ENCODE measurements around the gene SPAG4.

Gene SPAG4, protein sequence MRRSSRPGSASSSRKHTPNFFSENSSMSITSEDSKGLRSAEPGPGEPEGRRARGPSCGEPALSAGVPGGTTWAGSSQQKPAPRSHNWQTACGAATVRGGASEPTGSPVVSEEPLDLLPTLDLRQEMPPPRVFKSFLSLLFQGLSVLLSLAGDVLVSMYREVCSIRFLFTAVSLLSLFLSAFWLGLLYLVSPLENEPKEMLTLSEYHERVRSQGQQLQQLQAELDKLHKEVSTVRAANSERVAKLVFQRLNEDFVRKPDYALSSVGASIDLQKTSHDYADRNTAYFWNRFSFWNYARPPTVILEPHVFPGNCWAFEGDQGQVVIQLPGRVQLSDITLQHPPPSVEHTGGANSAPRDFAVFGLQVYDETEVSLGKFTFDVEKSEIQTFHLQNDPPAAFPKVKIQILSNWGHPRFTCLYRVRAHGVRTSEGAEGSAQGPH

GRCh38 chr20:35615667-35616464 is at the start of gene SPAG4:
Gene SPAG4, plus strand, starts transcription at chr20:35615829. Its CDS starts 175 bp downstream, at chr20:35616004.
- H3K27me3 ChIP-seq (replicated peaks; ENCODE audit: insufficient read depth, low read length), result peaks cover 6% of the 10 kb centered on the region; the same call in 1 of the 2 replicates
- DNase-seq, result peak; percentile 100
- H4K20me1 ChIP-seq (ENCODE audit: insufficient read depth, low read length), result no peaks in the 10 kb centered on the region
- TF ChIP-seq EZH2phosphoT487 (IDR thresholded peaks at IDR 0.05; ENCODE audit: low read length), result no peak
- TF ChIP-seq, protein P1, sequence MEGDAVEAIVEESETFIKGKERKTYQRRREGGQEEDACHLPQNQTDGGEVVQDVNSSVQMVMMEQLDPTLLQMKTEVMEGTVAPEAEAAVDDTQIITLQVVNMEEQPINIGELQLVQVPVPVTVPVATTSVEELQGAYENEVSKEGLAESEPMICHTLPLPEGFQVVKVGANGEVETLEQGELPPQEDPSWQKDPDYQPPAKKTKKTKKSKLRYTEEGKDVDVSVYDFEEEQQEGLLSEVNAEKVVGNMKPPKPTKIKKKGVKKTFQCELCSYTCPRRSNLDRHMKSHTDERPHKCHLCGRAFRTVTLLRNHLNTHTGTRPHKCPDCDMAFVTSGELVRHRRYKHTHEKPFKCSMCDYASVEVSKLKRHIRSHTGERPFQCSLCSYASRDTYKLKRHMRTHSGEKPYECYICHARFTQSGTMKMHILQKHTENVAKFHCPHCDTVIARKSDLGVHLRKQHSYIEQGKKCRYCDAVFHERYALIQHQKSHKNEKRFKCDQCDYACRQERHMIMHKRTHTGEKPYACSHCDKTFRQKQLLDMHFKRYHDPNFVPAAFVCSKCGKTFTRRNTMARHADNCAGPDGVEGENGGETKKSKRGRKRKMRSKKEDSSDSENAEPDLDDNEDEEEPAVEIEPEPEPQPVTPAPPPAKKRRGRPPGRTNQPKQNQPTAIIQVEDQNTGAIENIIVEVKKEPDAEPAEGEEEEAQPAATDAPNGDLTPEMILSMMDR (IDR thresholded peaks at IDR 0.05; ENCODE audit: low read length), result no peak
- TF ChIP-seq EZH2 (optimal IDR thresholded peaks at IDR 0.05; ENCODE audit: low read depth, low read length), result no peak
- peak within 1 kb of the TSS; percentile 89 for H3K9ac ChIP-seq (ENCODE audit: low read length)
- H3K36me3 ChIP-seq (replicated peaks; ENCODE audit: insufficient read depth, low read length), result no peaks in the 10 kb centered on the region
- H3K27ac ChIP-seq (ENCODE audit: low read length), result peak within 1 kb of the TSS; percentile 97
- H3K9me2 ChIP-seq (replicated peaks; ENCODE audit: insufficient read depth, low read length), result no peaks in the 10 kb centered on the region
- peak within 1 kb of the TSS; percentile 88 for H2AFZ ChIP-seq (ENCODE audit: low read length)
- H3F3A ChIP-seq (ENCODE audit: insufficient read depth, low read length), result peaks cover 34% of the 10 kb centered on the region
- peak within 1 kb of the TSS; percentile 67 for H3K4me3 ChIP-seq (ENCODE audit: low read length)
- H3K79me2 ChIP-seq (ENCODE audit: low read length), result no peaks in the 10 kb centered on the region
- H3K9me3 ChIP-seq (replicated peaks; ENCODE audit: insufficient read depth, low read length), result no peaks in the 10 kb centered on the region
- H3K4me2 ChIP-seq (ENCODE audit: low read depth, low read length), result peak within 1 kb of the TSS; percentile 96
- peaks cover 24% of the 10 kb centered on the region for H3K4me1 ChIP-seq (ENCODE audit: low read length)

- Histone ChIP-seq H3K27me3 (replicated peaks; ENCODE audit: insufficient read depth, low read length) (no peaks in the 10 kb centered on the region), H3K79me2 (ENCODE audit: low read length) (no peaks in the 10 kb centered on the region), H3K9ac (ENCODE audit: low read length) (no peak overlapping the region), H3K4me2 (ENCODE audit: low read depth, low read length) (no peak overlapping the region), H3K4me1 (ENCODE audit: low read length) (no peaks in the 10 kb centered on the region), H3F3A (ENCODE audit: insufficient read depth, low read length) (no peaks in the 10 kb centered on the region), H4K20me1 (ENCODE audit: insufficient read depth, low read length) (no peaks in the 10 kb centered on the region), H3K36me3 (replicated peaks; ENCODE audit: insufficient read depth, low read length) (no peaks in the 10 kb centered on the region), H3K27ac (ENCODE audit: low read length) (no peak overlapping the region), H3K9me3 (replicated peaks; ENCODE audit: insufficient read depth, low read length) (no peaks in the 10 kb centered on the region), H3K9me2 (replicated peaks; ENCODE audit: insufficient read depth, low read length) (no peaks in the 10 kb centered on the region), H3K4me3 (ENCODE audit: low read length) (no peak overlapping the region), H2AFZ (ENCODE audit: low read length) (no peak overlapping the region)
- peak; percentile 42 for DNase-seq
- TF ChIP-seq, protein P1 (IDR thresholded peaks at IDR 0.05; ENCODE audit: low read length), result peak; percentile 33
- TF ChIP-seq EZH2 (optimal IDR thresholded peaks at IDR 0.05; ENCODE audit: low read depth, low read length), result no peak
- TF ChIP-seq EZH2phosphoT487 (IDR thresholded peaks at IDR 0.05; ENCODE audit: low read length), result no peak
Measured at GRCh38 chr20:35568645-35569044, 47.0 kb upstream of the SPAG4 start.

GRCh38 chr20:35571555-35571954 is 44.1 kb upstream of the SPAG4 start:
- no peak overlapping the region for H2AFZ ChIP-seq (ENCODE audit: low read length)
- no peaks in the 10 kb centered on the region for H3K36me3 ChIP-seq (replicated peaks; ENCODE audit: insufficient read depth, low read length)
- no peaks in the 10 kb centered on the region for H3K9me2 ChIP-seq (replicated peaks; ENCODE audit: insufficient read depth, low read length)
- no peak overlapping the region for H3K4me3 ChIP-seq (ENCODE audit: low read length)
- H4K20me1 ChIP-seq (ENCODE audit: insufficient read depth, low read length), result no peaks in the 10 kb centered on the region
- no peaks in the 10 kb centered on the region for H3F3A ChIP-seq (ENCODE audit: insufficient read depth, low read length)
- H3K27ac ChIP-seq (ENCODE audit: low read length), result no peak overlapping the region
- no peaks in the 10 kb centered on the region for H3K27me3 ChIP-seq (replicated peaks; ENCODE audit: insufficient read depth, low read length)
- no peak for DNase-seq
- H3K9ac ChIP-seq (ENCODE audit: low read length), result no peak overlapping the region
- no peaks in the 10 kb centered on the region for H3K4me1 ChIP-seq (ENCODE audit: low read length)
- H3K79me2 ChIP-seq (ENCODE audit: low read length), result no peaks in the 10 kb centered on the region
- TF ChIP-seq EZH2phosphoT487 (IDR thresholded peaks at IDR 0.05; ENCODE audit: low read length) (no peak), EZH2 (optimal IDR thresholded peaks at IDR 0.05; ENCODE audit: low read depth, low read length) (no peak)
- TF ChIP-seq, protein P1 (IDR thresholded peaks at IDR 0.05; ENCODE audit: low read length), result no peak
- no peaks in the 10 kb centered on the region for H3K9me3 ChIP-seq (replicated peaks; ENCODE audit: insufficient read depth, low read length)
- H3K4me2 ChIP-seq (ENCODE audit: low read depth, low read length), result no peak overlapping the region
